Esophagus (tissue), 2 donors: ENCODE results near the gene INTS6. TPM values are rescaled to one million over a fixed set of nuclear protein-coding genes. Genes with fewer than 3 reads are reported as not detected.

ENCODE experiments used
- H3K27ac ChIP-seq, 2 donors: one replicate each; pipeline ENCODE4 v1.5.1; 2013; ENCODE audit warnings: low read depth in 2 of 2, mild to moderate bottlenecking in 2 of 2, inconsistent platforms in 1 of 2, low read length in 1 of 2, moderate library complexity in 1 of 2
- H3K27me3 ChIP-seq, 2 donors: one replicate each; pipeline ENCODE4 v1.6.1; 2013; ENCODE audit warnings: low read length in 2 of 2, control low read depth in 1 of 2, mild to moderate bottlenecking in 1 of 2; ENCODE audit not compliant: insufficient read depth in 2 of 2, control insufficient read depth in 1 of 2
- H3K36me3 ChIP-seq, 2 donors: one replicate each; pipeline ENCODE4 v1.6.1; 2013; ENCODE audit warnings: low read length in 1 of 2; ENCODE audit not compliant: control insufficient read depth in 2 of 2, insufficient read depth in 2 of 2
- H3K4me1 ChIP-seq, 2 donors: one replicate each; pipeline ENCODE4 v1.6.1; 2013; ENCODE audit warnings: low read length in 1 of 2; ENCODE audit not compliant: control insufficient read depth in 2 of 2, insufficient read depth in 2 of 2
- H3K4me3 ChIP-seq, 2 donors: one replicate each; pipeline ENCODE4 v1.5.1; 2013; ENCODE audit warnings: low read length in 2 of 2, mild to moderate bottlenecking in 2 of 2, low read depth in 1 of 2, moderate library complexity in 1 of 2
- H3K9me3 ChIP-seq, 2 donors: one replicate each; pipeline ENCODE4 v1.6.1; 2013; ENCODE audit warnings: mild to moderate bottlenecking in 2 of 2, low read depth in 1 of 2, low read length in 1 of 2, moderate library complexity in 1 of 2; ENCODE audit not compliant: control insufficient read depth in 2 of 2, insufficient read depth in 1 of 2
- WGBS, 2 donors: extraction: QIAGEN DNeasy Blood & Tissue Kit; methylation state at CpG; one replicate each; pipeline ENCODE4 v1.1.7; 2013; 5-methylcytosine and 5-hydroxymethylcytosine counted together
- polyA plus RNA-seq, 2 donors: library from polyadenylated mRNA; stranded (reverse); fragments of 200-250 nt; gene quantifications; one replicate each; pipeline ENCODE4 v1.2.3, GENCODE V29; 2013
- donor health status: healthy with polysubstance abuse.
- donor health status: Bipolar disorder and iron deficiency.

The INTS6 gene
- polyA plus RNA-seq, 2 donors: 9.6 to 11.5 TPM

GRCh38 chr13:51341791-51342190 lies 111.0 kb downstream of the INTS6 start:
- WGBS, 2 donors: 85 to 100% methylated on average over 4 of the region's 4 CpGs
- Histone ChIP-seq H3K36me3 (no peaks in the 10 kb centered on the region), H3K4me1 (no peaks in the 10 kb centered on the region), H3K9me3 (no peaks in the 10 kb centered on the region), H3K4me3 (no peak overlapping the region), H3K27me3 (no peaks in the 10 kb centered on the region), H3K27ac (no peak overlapping the region)

GRCh38 chr13:51341232-51341631 lies 111.6 kb downstream of the INTS6 start:
- Histone ChIP-seq H3K4me3 (no peak overlapping the region), H3K4me1 (no peaks in the 10 kb centered on the region), H3K27ac (no peak overlapping the region), H3K36me3 (no peaks in the 10 kb centered on the region), H3K9me3 (no peaks in the 10 kb centered on the region), H3K27me3 (no peaks in the 10 kb centered on the region)
- 72 to 79% methylated on average over 2 of the region's 2 CpGs for WGBS, 2 donors

- Histone ChIP-seq H3K36me3 (no peaks in the 10 kb centered on the region), H3K9me3 (no peaks in the 10 kb centered on the region), H3K27ac (no peak overlapping the region), H3K4me1 (no peaks in the 10 kb centered on the region), H3K27me3 (no peaks in the 10 kb centered on the region), H3K4me3 (no peak overlapping the region)
- 74 to 79% methylated on average over 4 of the region's 4 CpGs for WGBS, 2 donors
These were observed 112.7 kb downstream of the INTS6 start for GRCh38 chr13:51339952-51340732.

- Histone ChIP-seq H3K27me3 (no peaks in the 10 kb centered on the region), H3K4me3 (no peak within 1 kb of the TSS), H3K27ac (no peak within 1 kb of the TSS), H3K9me3 (no peaks in the 10 kb centered on the region), H3K36me3 (no peaks in the 10 kb centered on the region), H3K4me1 (no peaks in the 10 kb centered on the region)
- 80 to 83% methylated on average over 11 of the region's 11 CpGs for WGBS, 2 donors
These were observed 113.5 kb downstream of the INTS6 start, which contains the start of gene SERPINE3 for GRCh38 chr13:51339354-51339753. Gene SERPINE3, plus strand, starts transcription at chr13:51339691. Its CDS starts 1,401 bp downstream, at chr13:51341092.

GRCh38 chr13:51336746-51337145 lies 116.1 kb downstream of the INTS6 start:
- Histone ChIP-seq H3K27me3 (no peaks in the 10 kb centered on the region), H3K36me3 (no peaks in the 10 kb centered on the region)
- WGBS, 2 donors: 83 to 86% methylated on average over 5 of the region's 5 CpGs

DNA sequence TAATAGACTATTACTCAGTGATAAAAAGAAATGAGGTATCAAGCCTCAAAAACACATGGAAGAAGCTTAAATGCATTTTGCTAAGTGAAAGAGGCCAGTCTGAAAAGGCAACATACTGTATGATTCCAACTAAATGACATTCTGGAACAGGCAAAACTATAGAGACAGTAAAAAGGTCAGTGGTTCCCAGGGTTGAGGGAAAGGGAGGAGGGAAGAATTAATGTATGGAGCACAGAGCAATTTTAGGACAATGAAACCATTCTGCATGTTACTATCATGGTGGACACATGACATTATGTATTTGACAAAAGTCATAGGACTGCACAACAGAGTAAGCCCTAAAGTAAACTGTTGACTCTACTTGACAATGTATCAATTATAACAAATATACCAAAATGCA lies 119.0 kb downstream of the INTS6 start:
- Histone ChIP-seq H3K9me3 (no peaks in the 10 kb centered on the region), H3K36me3 (no peaks in the 10 kb centered on the region), H3K27ac (no peak overlapping the region), H3K4me1 (no peaks in the 10 kb centered on the region), H3K27me3 (no peaks in the 10 kb centered on the region), H3K4me3 (no peak overlapping the region)

More at GRCh38 chr13:51336746-51337145, 116.1 kb downstream of the INTS6 start:
- no peaks in the 10 kb centered on the region for H3K9me3 ChIP-seq
- H3K4me1 ChIP-seq: no peaks in the 10 kb centered on the region
- no peak overlapping the region for H3K27ac ChIP-seq
- H3K4me3 ChIP-seq: no peak overlapping the region

- Histone ChIP-seq H3K27ac (no peak overlapping the region), H3K4me3 (no peak overlapping the region), H3K9me3 (no peaks in the 10 kb centered on the region), H3K4me1 (peaks cover 0 to 2% of the 10 kb centered on the region in 2 donors), H3K36me3 (no peaks in the 10 kb centered on the region), H3K27me3 (no peaks in the 10 kb centered on the region)
These were observed 119.4 kb downstream of the INTS6 start for GRCh38 chr13:51333421-51333820.

GRCh38 chr13:51332566-51333361 lies 120.1 kb downstream of the INTS6 start:
- Histone ChIP-seq H3K27me3 (no peaks in the 10 kb centered on the region), H3K27ac (no peak overlapping the region), H3K36me3 (no peaks in the 10 kb centered on the region), H3K4me3 (no peak overlapping the region), H3K9me3 (no peaks in the 10 kb centered on the region), H3K4me1 (peaks cover 2% of the 10 kb centered on the region in 2 donors)
- WGBS, 2 donors: 79 to 87% methylated on average over 2 of the region's 2 CpGs

- no peak overlapping the region for H3K4me3 ChIP-seq
- H3K27me3 ChIP-seq: no peaks in the 10 kb centered on the region
- no peaks in the 10 kb centered on the region for H3K9me3 ChIP-seq
- peaks cover 2% of the 10 kb centered on the region in 2 donors for H3K4me1 ChIP-seq
- H3K36me3 ChIP-seq: no peaks in the 10 kb centered on the region
- 66 to 70% methylated on average over 6 of the region's 6 CpGs for WGBS, 2 donors
- H3K27ac ChIP-seq: no peak overlapping the region
These were observed 121.4 kb downstream of the INTS6 start for GRCh38 chr13:51331354-51331861.
